T-helper 9 cell (primary cell): Measurements from ENCODE around the gene ANKRA2.
A peak's percentile ranks its signal among the peaks of the same experiment; 100 is the strongest.

Experiments
- DNase-seq: peaks from one replicate; pipeline ENCODE4 v3.0.0-alpha.2; 2020
- total RNA-seq, 2 donors: gene quantifications; one replicate each; lab custom pipeline; 2026; lab: John Stamatoyannopoulos, UW

Gene ANKRA2, protein sequence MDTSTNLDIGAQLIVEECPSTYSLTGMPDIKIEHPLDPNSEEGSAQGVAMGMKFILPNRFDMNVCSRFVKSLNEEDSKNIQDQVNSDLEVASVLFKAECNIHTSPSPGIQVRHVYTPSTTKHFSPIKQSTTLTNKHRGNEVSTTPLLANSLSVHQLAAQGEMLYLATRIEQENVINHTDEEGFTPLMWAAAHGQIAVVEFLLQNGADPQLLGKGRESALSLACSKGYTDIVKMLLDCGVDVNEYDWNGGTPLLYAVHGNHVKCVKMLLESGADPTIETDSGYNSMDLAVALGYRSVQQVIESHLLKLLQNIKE
- total RNA-seq, result 27.5 to 35.9 reads per million in 2 donors

DNA sequence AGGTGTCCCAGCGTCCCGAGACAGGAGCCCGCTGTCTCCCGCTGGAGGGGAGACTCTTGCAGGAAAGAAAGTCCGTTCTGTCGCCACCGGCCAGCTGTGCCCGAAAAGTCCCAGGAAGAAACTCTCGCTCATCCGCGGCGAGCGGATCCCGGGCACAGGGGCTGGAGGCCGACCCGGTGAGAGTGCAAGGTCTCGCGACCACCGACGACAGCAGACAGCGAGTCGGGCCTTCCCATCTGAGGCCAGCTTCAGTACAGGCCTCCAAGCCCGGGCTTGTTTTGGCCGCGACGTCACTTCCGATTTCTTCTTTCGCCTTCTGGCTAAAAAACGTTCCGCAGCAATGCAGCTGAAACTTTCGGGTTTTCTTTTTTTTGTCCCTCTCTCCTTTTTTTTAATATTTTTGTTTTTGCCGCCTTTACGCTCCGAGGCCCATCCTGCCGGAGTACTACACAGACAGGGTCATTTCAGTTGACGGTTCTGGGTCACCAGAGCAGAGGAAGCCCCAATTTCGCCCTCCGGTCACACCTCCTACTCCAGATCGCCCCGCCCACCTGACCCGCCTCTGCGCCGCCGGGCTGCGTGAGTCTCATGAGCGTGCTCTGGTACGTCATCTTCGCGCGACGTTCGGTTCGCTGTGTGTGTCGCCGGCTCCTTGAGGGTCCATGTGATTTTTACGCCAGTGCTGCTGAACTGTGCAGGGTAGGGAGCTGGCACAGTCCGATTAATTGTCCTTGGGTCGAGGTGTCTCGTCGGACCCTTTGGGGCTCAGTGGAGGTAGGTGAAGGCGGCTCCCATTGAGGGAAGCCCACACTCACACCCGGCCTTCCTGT lies at the start of gene ANKRA2, which contains the start of gene UTP15:
Gene ANKRA2 (minus strand): TSS at position 501 of the 830 bp plus-strand sequence. CDS start 2,758 bp downstream, outside the sequence.
Gene UTP15 (plus strand): TSS at position 605 of the 830 bp plus-strand sequence. CDS start 1,602 bp downstream, outside the sequence.
- peak; percentile 100 for DNase-seq

DNA sequence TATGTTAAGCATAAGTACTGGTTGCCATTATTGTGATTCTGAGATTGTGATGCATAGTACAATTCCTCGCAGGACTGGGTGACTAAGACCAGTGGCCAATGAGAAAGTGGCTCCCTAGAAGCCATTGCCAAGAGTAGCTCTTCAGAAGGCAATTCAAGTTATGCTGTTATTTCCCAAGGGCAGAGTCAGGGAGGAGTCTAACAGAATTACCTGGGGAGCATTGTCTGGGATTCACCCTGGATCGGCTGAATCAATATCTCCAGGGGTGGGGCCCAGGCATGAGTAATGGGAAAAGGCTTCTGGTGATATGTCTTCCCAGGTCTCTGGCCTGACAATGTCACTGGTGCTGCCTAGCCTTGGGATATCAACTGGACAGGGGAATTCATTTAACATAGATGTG lies 49.6 kb upstream of the ANKRA2 start:
- no peak for DNase-seq

DNA sequence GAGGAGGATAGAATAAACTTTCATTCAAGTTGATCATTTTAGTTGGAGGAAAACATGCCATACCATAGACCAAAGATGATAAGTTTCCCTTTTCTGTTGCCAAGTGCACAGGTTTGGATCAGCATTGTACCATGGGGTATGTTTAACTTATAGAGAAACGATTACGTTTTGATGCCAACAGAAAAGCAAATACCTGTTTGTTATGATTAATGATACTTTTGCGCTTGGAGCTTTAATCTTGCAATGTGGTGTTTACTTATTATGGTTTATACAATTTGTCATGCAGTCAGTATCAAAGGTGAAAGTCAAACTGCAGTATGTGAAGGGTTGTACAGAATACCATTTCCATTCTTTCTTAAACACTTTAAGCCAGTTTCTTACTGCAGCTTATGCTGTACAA lies 47.4 kb upstream of the ANKRA2 start:
- no peak for DNase-seq

DNA sequence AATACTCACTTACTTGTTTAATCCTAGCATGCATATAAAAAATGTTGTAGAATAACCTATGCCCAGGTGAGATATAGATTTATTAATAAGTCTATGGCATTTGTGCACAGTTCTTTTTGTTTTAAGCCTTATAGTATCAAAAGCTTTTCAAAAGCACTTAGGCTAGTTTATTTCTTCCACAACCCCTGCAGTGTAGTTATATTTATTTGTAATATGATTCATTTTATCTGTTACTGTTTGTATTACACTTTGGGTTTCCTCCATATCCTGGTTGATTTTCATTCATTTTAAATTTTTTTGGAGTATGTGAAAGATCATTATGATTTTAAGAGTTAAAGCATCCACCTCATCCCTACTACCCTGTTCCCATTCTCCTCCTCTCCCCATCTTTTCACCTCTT lies 41.8 kb upstream of the ANKRA2 start:
- DNase-seq, result no peak

DNA sequence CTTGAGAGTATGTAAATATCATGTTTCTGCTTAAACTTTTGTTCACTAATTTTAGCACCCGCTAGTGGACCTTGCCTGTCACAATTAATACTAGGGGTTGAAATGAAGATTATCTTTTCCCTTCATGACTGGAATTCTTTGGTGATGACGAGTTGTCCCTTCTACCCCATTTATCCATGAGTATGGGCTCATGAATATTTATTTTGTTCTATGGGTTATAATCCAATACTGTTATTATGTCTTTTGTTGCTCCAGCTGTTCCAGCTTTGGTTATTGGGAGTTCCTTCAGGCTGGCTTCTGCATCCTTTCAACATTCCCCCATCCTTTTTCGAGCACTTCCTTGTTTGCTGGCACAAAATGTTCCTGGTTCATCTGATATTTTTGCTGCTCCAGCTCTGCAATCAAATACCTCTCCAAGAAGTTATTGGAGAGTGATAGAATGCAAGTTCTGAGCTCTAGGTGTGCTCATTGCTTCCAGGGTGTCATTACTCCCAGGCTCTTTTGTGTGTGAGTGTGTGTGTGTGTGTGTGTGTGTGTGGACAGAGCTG lies 40.8 kb upstream of the ANKRA2 start:
- no peak for DNase-seq

DNA sequence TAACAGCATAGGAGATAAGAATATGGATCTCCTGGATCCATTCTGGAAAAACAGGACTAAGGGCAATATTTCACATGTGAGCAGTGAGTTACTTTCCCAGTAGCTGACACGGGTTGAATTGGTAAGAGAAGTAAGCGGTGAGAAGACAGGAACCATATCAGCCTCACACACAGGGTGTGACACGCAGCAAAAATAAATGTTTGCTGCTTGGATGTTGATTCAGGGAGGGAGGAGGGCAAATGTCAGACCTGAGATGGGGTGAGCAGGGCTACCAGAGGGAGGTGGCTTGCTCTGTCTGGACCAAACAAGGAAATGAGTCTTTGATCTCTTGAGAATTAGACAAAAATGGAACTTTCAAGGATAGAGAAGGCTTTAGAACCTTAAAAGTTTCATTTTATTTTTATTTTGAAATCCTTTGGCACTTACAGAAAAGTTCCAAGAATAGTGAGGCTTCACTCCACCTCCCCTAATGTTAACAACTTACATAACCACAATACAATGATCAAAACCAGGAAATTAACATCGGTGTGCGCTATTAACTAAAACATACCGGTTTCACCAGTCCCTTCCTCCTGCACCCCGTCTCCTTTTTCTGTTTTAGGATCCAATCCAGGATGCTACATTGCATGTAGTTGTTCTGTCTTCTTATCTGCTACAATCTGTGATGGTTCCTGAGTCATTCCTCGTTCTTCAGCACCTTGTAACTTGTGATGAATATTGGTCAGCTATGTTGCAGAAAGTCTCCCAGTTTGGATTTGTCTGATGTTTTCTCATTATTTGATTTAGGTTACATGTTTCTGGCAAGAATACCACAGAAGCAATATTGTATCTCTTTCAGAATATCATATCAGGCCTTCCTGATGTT lies 40.0 kb upstream of the ANKRA2 start:
- DNase-seq, result no peak

DNA sequence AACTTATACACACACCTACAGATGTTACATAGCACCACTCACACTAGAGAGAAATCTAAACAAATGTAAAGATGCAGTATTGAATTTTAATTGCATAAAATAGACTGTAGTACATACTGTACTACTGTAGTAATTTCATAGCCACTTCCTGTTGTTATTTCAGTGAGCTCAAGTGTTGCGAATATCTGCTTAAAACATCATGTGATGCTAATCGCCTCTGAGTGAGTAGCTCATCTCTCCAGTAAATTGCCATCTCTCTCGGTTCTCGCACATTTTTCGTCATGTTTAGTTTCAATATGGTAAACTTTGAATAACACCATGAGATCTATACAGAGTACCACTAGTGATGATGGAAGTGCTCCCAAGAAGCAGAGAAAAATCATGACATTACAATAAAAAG lies 38.6 kb upstream of the ANKRA2 start:
- DNase-seq, result no peak

DNA sequence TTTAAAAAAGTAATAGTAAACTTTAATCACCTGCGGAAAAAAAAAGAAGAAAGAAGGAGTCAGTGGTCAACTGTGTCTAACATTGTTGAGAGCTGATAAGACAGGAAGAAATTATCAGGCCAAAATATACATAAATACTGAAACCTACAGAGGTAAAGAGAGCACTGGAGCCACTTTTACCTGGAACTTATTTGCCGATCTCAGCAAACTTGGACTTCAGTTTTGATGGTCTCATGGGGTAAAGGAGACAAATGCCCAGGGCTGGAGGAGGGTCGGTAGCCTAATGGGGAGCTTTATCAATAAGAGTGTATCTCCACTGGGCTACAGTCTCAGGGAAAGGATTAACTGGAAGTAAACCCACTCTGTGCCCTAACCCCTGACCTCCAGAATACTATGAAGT lies 33.9 kb upstream of the ANKRA2 start:
- no peak for DNase-seq

DNA sequence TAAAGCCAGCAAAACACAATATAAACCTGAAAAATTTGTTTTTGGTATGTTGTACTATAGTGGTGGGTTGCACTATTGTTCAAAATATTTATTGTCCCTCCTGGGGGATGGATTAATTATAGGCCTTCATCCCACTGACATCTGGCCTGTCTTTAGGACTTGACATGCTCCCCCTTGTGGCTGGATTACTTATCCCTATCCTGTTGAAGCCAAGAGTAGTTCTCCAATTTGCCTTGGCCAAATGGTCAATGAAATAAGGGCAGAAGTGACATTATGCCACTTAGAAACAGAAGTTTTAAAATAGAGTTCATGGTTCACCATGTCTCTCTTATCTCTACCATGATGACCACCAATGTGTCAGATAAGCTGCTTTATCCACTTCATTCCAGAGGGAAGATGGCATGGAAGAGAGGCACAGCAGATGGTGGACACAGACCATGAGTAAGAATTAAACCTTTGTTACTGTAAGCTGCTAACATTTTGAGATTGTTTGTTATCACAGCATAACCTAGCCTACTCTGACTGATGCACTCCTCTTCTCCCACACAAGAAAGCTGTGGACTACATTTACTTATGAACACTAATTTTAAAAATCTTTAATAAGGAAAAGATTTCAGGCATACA lies 31.4 kb upstream of the ANKRA2 start:
- DNase-seq, result no peak

DNA sequence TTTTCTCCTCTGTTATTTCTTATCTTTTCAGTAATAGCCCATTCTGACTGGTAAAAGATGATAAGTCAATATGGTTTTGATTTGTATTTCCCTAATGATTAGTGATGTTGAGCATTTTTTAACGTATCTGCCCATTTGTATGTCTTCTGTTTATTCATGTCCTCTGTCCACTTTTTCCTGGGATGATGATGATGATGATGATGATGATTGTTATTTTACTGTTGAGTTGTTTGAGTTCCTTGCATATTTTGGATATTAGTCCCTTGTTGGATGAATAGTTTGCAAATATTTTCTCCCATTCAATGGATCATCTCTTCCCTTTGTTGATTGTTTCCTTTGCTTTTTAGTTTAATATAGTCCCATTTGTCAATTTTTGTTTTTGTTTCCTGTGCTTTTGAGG lies 27.1 kb upstream of the ANKRA2 start:
- no peak for DNase-seq

DNA sequence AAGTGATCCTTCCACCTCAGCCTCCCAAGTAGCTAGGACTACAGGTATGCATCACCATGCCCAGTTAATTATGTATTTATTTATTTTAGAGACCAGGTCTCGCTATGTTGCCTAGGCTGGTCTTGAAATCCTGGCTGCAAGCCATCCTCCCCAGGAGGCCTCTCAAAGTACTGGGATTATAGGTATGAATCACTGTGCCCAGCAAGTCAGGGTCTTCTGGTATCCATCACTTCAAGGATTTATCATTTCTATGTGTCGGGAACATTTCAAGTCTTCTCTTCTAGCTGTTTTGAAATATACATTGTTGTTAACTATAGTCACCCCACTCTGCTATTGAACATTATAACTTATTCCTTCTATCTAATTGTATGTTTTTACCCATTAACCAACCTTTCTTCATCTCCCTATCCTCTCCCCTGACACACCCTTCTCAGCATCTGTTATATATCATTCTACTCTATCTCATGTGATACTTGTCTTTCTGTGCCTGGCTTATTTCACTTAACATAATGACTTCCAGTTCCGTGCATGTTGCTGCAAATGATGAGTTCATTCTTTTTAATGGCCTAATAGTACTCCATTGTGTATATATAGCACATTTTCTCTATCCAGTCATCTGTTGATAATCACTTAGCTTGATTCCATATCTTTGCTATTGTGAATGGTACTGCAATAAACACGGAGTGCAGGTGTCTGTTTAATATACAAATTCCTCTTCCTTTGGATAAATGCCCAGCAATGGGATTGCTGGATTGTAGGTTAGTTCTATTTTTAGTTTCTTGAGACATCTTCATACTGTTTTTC lies 26.5 kb upstream of the ANKRA2 start:
- DNase-seq, result no peak

DNA sequence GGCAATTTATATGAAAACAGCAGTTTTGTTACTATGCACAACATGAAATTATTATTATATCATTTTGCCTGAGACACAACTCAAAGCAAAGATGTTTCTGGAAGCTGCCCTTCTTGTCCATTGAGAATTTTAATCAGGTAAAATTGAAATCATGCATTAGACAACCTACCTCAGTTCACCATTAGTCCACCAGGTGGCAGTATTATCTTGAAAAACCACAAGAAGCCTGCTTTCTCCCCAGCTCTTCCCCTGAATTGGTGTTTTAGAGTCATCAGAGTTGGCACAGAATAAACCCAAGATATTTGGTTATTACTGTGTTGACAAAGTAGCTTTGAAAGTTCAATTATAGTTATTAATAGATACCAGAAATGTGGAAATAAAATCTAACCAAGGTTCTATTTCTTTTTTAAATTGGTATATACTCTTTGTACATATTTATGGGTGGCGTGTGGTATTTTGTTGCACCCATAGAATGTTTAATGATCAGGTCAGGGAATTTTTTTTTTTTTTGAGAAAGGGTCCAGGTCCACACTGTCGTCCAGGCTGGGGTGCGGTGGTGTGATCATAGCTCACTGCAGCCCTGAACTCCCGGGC lies 25.8 kb upstream of the ANKRA2 start:
- peak; percentile 20 for DNase-seq

DNA sequence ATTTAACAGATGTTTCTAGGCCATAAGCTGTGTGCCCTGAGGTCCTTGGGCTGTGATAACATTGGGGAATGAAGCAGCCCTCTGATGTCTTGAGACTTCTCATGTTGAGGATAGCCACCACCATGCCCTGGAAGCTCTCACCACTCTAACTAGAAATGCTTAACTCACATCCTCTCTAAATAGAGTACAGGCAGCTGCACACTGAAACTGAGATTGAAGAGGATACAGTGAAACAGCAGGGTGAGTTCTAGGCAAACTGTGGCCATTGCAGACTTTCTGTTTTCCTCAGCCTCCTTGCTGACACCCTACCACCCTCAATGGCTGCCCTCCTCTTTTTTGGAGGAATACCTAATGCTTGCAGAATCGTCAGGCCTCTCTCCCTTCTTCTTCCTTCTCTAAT lies 22.5 kb upstream of the ANKRA2 start:
- no peak for DNase-seq

DNA sequence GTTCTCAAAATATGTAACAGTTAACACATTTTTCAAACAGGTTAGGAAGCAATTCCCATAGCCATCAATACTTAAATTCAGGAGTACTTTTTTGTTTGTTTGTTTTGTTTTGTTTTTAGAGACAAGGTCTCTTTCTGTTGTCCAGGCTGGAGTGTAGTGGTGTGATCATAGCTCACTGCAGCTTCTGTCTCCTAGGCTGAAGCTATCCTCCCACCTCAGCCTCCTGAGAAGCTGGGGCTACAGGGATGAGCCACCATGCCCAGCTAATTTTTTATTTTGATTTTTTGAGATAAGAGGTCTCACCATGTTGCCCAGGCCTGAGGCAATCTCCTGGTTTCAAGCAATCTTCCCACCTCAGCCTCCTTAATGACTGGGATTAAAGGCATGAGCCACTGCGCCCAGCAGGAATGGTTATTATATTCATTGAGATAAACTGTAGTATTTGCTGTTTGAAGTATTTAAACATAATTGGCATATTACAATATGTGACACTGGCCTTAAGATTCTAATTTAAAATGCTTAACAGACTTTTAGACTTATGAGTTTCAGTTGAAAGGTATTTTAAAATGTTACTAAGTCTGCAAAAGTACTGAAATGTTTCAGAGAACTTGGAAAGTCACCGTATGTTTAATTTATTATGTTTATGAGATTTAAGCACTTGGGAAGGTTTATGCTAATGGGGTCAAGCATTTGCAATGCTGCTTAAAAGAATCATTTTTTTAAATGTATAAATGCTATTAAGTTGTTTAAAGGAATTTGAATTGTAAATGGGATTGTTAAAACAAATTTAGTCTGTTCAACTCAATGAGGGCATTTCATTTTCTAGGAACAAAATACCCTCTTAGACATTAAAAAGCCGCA lies 17.1 kb upstream of the ANKRA2 start:
- DNase-seq, result no peak

DNA sequence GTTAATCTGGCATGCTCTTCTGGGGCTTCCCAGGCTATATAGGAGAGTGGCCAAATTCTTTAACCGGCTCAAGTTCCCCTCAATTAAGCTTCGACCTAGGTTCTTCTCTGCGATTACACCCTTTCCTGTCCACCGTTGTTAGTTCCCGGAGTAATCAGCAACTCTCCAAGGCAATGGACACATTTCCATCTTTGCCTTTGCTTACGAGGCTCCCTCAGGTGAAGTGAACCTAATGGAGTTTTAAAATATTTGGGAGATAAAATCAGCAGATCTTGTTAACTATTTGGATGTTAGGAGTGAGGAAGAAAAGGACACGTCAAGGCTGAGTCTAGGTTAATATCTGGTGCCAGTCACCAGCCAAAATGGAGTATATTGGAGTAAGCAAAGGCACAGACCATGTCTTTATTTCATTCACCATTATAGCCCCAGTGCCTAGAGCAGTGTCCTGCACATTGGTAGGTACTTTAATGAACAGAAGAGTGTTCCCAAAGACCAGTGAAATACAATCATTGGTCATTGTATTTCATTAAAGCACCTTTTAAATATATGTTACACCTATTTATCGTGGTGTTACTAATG lies 619 bp upstream of the ANKRA2 start:
- no peak for DNase-seq

DNA sequence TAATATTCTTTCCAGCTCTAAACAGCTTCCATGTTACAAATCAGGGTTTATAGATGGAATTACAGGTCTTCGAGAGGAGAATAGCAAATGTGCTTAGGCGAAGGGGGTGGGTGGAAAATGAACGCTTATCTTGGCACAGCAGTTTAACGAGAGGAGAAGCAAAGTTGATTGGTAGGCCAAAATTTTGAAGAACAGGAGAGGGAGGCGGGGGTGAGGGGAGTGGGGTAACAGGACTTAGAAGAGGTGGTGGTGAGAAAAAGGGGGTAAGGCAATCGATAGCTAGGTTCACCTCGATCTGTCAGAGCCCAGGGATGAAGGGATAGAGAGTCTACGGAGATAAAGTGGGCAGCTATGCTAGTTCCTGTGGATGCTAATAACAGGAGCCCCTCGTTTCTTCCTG lies 764 bp downstream of the ANKRA2 start:
- no peak for DNase-seq

DNA sequence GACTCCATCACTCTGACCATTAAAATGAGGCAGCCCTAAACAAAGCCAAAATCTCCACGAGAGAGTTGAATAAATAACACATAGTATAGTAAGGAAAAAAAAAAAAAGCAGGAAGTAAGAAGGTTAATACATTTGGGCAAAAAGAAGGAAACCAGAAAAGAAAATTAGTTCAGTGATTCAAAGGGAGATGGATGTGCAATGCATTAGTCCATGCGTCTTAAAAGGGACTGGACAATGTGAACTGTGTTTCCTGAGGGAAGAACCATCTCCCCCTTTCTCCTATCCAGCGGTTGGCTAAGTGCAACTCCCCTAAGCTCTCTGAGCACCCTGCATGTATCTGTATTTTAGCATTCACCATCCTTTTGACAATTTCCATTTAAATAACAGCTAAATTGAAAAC lies 1.4 kb downstream of the ANKRA2 start:
- no peak for DNase-seq

DNA sequence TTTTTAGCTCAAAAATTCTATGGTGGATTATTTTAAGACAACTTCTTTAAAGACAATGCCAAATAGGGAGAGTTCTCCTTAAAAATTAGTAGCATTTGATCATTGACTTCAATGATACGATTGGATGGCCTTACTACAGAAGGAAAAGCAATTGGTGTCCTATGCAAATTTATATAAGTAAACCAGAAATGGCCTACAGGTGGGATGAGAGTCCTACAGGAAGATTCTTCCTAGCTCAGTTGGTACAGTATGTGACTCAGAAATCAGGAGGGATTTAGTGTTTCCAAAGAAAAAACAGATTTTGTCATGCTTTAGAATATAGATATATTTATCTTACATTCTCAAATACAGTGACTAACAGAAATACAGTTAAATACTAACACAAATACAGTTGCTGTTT lies 6.5 kb downstream of the ANKRA2 start:
- no peak for DNase-seq

DNA sequence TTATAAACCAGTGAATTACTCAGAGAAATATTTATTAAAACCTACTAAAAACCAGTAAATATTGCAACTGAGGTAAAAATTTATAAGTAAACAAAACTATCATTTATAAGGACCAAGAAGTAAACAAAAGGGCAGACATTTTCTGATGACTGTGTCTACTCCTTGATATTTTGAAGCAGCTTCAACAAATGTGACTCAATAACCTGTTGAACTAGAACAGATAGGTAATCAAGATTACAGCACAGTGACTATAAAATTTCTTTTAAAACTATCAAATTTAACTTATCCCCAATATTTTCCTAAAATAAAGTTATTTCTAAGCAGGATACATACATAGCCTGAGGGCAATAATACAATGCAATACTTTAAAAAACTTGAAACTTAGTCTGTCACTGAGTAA lies 12.8 kb downstream of the ANKRA2 start:
- no peak for DNase-seq

DNA sequence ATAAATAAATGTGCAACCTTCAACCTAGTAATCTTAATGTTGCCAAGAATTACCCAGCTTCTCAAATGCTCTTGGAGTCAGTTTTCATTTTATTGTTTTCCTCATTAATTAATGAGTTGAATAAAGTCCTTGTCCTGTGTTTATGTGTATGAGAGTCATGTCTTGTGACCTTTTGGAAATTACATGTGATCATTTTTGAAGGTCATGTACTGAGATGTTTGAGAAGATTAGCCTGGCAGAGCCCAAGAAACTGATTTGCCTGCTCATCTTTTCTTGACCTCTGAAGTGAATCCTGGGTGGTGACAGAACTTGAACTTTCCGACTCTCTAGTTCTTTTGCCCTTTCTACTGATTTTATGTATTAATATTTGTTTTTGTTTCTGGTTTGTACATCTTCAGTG lies 15.4 kb downstream of the ANKRA2 start:
- no peak for DNase-seq
